ENCODE results near the gene MASTL.
A peak's percentile ranks its signal among the peaks of the same experiment; 100 is the strongest.

DNA sequence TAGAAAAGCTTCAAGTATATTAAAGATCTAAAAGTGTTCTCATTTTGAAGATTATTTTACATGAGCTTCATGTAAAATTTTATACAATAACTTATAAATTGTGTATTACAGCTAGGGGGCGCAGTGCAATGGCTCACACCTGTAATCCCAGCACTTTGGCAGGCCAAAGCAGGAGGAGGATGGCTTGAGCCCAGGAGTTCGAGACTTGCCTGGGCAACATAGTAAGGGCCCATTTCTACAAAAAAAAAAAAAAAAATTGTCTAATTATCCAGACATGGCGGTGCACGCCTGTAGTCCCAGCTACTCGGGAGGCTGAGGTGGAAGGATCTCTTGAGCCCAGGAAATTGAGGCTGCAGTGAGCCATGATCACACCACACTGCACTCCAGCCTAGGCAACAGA, 68.8 kb downstream of the MASTL start:
- TF ChIP-seq, protein P1, sequence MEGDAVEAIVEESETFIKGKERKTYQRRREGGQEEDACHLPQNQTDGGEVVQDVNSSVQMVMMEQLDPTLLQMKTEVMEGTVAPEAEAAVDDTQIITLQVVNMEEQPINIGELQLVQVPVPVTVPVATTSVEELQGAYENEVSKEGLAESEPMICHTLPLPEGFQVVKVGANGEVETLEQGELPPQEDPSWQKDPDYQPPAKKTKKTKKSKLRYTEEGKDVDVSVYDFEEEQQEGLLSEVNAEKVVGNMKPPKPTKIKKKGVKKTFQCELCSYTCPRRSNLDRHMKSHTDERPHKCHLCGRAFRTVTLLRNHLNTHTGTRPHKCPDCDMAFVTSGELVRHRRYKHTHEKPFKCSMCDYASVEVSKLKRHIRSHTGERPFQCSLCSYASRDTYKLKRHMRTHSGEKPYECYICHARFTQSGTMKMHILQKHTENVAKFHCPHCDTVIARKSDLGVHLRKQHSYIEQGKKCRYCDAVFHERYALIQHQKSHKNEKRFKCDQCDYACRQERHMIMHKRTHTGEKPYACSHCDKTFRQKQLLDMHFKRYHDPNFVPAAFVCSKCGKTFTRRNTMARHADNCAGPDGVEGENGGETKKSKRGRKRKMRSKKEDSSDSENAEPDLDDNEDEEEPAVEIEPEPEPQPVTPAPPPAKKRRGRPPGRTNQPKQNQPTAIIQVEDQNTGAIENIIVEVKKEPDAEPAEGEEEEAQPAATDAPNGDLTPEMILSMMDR (IDR thresholded peaks at IDR 0.05; ENCODE audit: borderline replicate concordance, extremely low read depth, low read length, poor library complexity, severe bottlenecking) = peak; percentile 63
- TF ChIP-seq EZH2 (IDR thresholded peaks at IDR 0.05; ENCODE audit: borderline replicate concordance, low read depth, low read length, severe bottlenecking) = no peak
